SU-DHL-6 (cell line): ENCODE results near the gene COMMD3.

Experiments
- H2AFZ ChIP-seq: fragments of 200-600 bp; sonication (generic); 2 replicates; pipeline ENCODE4 v1.6.1; 2014; ENCODE audit warnings: low read depth, mild to moderate bottlenecking, moderate library complexity, mixed read lengths, antibody characterized with exemption, low read length; ENCODE audit not compliant: severe bottlenecking
- H3F3A ChIP-seq: fragments of 200-600 bp; shearing (Covaris generic); 2 replicates; pipeline ENCODE4 v1.6.0; 2016; ENCODE audit warnings: antibody characterized with exemption, mild to moderate bottlenecking; ENCODE audit not compliant: insufficient read depth
- H3K27ac ChIP-seq: fragments of 200-600 bp; sonication (generic); 2 replicates; pipeline ENCODE4 v1.5.1; 2016; ENCODE audit warnings: low read depth, mild to moderate bottlenecking, low read length, moderate library complexity, mixed read lengths
- H3K27me3 ChIP-seq: fragments of 200-600 bp; sonication (generic), shearing (Covaris generic); 2 replicates; pipeline ENCODE4 v1.6.0; 2014; ENCODE audit warnings: mild to moderate bottlenecking, low read length
- H3K36me3 ChIP-seq: fragments of 200-600 bp; sonication (generic); 2 replicates; pipeline ENCODE4 v1.6.1; 2014; ENCODE audit warnings: mild to moderate bottlenecking, low read length, mixed read lengths
- H3K4me2 ChIP-seq: fragments of 300-600, 200-600 bp; shearing (Covaris generic), sonication (generic); 2 replicates; pipeline ENCODE4 v1.6.0; 2014; ENCODE audit warnings: low read length, low read depth, mild to moderate bottlenecking; ENCODE audit not compliant: poor library complexity, severe bottlenecking
- H3K4me3 ChIP-seq: fragments of 200-600 bp; sonication (generic); 2 replicates; pipeline ENCODE4 v1.5.1; 2014; ENCODE audit warnings: antibody characterized with exemption, low read length, mild to moderate bottlenecking, mixed read lengths; ENCODE audit not compliant: insufficient read depth, poor library complexity, severe bottlenecking
- H3K79me2 ChIP-seq: fragments of 200-600 bp; sonication (generic); 2 replicates; pipeline ENCODE4 v1.6.1; 2014; ENCODE audit warnings: mild to moderate bottlenecking, low read length, moderate library complexity; ENCODE audit not compliant: insufficient read depth
- H3K9ac ChIP-seq: fragments of 200-600 bp; sonication (generic); 2 replicates; pipeline ENCODE4 v1.7.0; 2014; ENCODE audit warnings: mild to moderate bottlenecking, low read length
- H3K9me2 ChIP-seq: fragments of 200-600 bp; sonication (generic); replicated peaks from 2 replicates; pipeline ENCODE4 v1.6.1; 2014; ENCODE audit warnings: low read length; ENCODE audit not compliant: insufficient read depth
- H3K9me3 ChIP-seq: fragments of 200-600 bp; sonication (generic); 2 replicates; pipeline ENCODE4 v1.6.1; 2014; ENCODE audit warnings: low read length, mixed read lengths; ENCODE audit not compliant: insufficient read depth
- H4K20me1 ChIP-seq: fragments of 200-600 bp; sonication (generic); 2 replicates; pipeline ENCODE4 v1.6.1; 2014; ENCODE audit warnings: low read depth, mild to moderate bottlenecking, antibody characterized with exemption, low read length, moderate library complexity, mixed read lengths
- EZH2phosphoT487 ChIP-seq: fragments of 200-600 bp; sonication (generic), shearing (Covaris generic); conservative IDR thresholded peaks from 2 replicates; pipeline ENCODE4 v1.6.1; 2018; ENCODE audit warnings: mild to moderate bottlenecking, antibody characterized with exemption, low read length, moderate library complexity, mixed read lengths
- TF ChIP-seq, protein P1 (sequence below): fragments of 200-600 bp; sonication (generic); IDR thresholded peaks from one replicate; pipeline ENCODE4 v1.5.1; 2017; ENCODE audit warnings: antibody characterized with exemption, mild to moderate bottlenecking, low read length, moderate library complexity; ENCODE audit not compliant: insufficient read depth, poor library complexity, severe bottlenecking

Gene COMMD3

DNA sequence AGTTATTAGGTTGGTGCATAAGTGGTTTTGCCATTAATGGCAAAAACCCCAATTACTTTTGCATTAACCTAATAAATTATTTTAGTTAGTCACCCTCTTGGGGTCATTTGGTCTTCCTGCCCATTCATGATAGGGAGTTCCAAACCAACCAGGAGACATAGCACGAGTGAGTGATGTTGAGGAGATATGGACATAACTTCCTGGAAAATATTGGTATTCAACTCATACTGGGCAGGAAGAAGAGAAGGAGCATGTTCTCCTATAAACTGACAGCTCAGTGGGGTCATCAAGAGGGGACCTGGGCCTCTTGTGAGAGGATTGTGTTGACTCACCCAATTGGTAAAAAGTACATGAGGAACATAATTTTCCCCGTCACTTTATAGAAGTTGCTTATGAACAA is 52.8 kb downstream of the COMMD3 start:
- TF ChIP-seq EZH2phosphoT487 = no peak
- TF ChIP-seq, protein P1, sequence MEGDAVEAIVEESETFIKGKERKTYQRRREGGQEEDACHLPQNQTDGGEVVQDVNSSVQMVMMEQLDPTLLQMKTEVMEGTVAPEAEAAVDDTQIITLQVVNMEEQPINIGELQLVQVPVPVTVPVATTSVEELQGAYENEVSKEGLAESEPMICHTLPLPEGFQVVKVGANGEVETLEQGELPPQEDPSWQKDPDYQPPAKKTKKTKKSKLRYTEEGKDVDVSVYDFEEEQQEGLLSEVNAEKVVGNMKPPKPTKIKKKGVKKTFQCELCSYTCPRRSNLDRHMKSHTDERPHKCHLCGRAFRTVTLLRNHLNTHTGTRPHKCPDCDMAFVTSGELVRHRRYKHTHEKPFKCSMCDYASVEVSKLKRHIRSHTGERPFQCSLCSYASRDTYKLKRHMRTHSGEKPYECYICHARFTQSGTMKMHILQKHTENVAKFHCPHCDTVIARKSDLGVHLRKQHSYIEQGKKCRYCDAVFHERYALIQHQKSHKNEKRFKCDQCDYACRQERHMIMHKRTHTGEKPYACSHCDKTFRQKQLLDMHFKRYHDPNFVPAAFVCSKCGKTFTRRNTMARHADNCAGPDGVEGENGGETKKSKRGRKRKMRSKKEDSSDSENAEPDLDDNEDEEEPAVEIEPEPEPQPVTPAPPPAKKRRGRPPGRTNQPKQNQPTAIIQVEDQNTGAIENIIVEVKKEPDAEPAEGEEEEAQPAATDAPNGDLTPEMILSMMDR = no peak

DNA sequence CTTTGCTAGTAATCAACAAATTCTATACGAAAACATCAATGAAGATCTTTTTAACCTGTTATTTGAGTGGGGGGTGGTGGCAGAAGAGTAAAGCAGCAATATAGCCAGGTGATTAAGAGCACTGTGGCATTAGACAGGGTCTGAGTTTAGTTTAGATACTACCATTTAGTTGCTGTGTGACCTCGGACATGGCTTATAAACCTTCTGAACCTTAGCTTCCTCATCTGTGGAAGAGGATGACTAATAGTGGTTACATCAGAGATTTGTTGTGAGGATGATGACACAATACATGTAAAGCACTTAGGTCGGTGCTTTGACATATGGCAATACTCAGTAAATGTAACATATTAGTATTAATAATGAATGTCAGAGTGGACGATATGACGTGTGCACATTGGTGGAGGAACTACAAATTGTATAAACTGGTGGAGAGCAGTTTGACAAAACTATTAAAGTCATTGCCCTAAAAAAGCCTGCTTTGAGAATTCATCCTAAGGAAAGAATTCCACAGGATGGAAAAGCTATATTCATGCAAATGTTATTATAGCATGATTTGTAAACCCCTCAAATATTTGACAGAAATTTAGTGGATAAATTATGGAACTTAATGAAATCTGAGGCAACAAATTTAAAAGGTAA is 53.4 kb downstream of the COMMD3 start:
- H4K20me1 ChIP-seq = no peaks in the 10 kb centered on the region
- H2AFZ ChIP-seq = no peak overlapping the region
- no peaks in the 10 kb centered on the region for H3K9me3 ChIP-seq
- no peak overlapping the region for H3K27ac ChIP-seq
- H3F3A ChIP-seq = no peaks in the 10 kb centered on the region
- no peaks in the 10 kb centered on the region for H3K79me2 ChIP-seq
- H3K9me2 ChIP-seq = no peaks in the 10 kb centered on the region
- H3K4me3 ChIP-seq = no peak overlapping the region
- no peaks in the 10 kb centered on the region for H3K36me3 ChIP-seq
- TF ChIP-seq, protein P1 = no peak
- no peak for TF ChIP-seq EZH2phosphoT487
- H3K4me2 ChIP-seq = no peak overlapping the region
- H3K9ac ChIP-seq = no peak overlapping the region
- H3K27me3 ChIP-seq = no peaks in the 10 kb centered on the region

More for the DNA sequence above, 52.8 kb downstream of the COMMD3 start:
- no peaks in the 10 kb centered on the region for H3K9me2 ChIP-seq
- H3K27me3 ChIP-seq = no peaks in the 10 kb centered on the region
- H3K4me3 ChIP-seq = no peak overlapping the region
- H3K36me3 ChIP-seq = no peaks in the 10 kb centered on the region
- no peak overlapping the region for H3K4me2 ChIP-seq
- no peaks in the 10 kb centered on the region for H3K79me2 ChIP-seq
- H3K27ac ChIP-seq = no peak overlapping the region
- no peaks in the 10 kb centered on the region for H3K9me3 ChIP-seq
- H3K9ac ChIP-seq = no peak overlapping the region
- no peaks in the 10 kb centered on the region for H4K20me1 ChIP-seq
- no peaks in the 10 kb centered on the region for H3F3A ChIP-seq
- H2AFZ ChIP-seq = no peak overlapping the region
